Kidney capillary endothelial cell (primary cell): ENCODE data around the gene SSTR1.

Source experiments
- DNase-seq: peaks from one replicate; pipeline ENCODE4 v3.0.0-alpha.2; 2018; ENCODE audit warnings: low spot score

SSTR1 gene

GRCh38 chr14:38203929-38204718 is 3.6 kb upstream of the SSTR1 start:
- DNase-seq = no peak

- no peak for DNase-seq
Observed at GRCh38 chr14:38204719-38205115, 3.0 kb upstream of the SSTR1 start.

GRCh38 chr14:38205119-38205813 is 2.4 kb upstream of the SSTR1 start:
- DNase-seq = no peak

- DNase-seq = no peak
Observed at GRCh38 chr14:38205949-38206665, 1.6 kb upstream of the SSTR1 start.

- DNase-seq = no peak
Observed at GRCh38 chr14:38206689-38207376, 871 bp upstream of the SSTR1 start.

- DNase-seq = no peak
Observed at GRCh38 chr14:38207377-38207735, 348 bp upstream of the SSTR1 start.

GRCh38 chr14:38208618-38209562 is 1.2 kb downstream of the SSTR1 start:
- peak; percentile 9 for DNase-seq

- DNase-seq = peak; percentile 81
Observed at GRCh38 chr14:38209572-38210557, 2.2 kb downstream of the SSTR1 start.

GRCh38 chr14:38210587-38211216 is 3.0 kb downstream of the SSTR1 start:
- DNase-seq = peak; percentile 49

GRCh38 chr14:38211255-38211735 is 3.6 kb downstream of the SSTR1 start:
- DNase-seq = peak; percentile 13

- no peak for DNase-seq
Observed at GRCh38 chr14:38212111-38212510, 4.4 kb downstream of the SSTR1 start.

- DNase-seq = no peak
Observed at GRCh38 chr14:38213001-38213400, 5.3 kb downstream of the SSTR1 start.

GRCh38 chr14:38217553-38217952 is 9.8 kb downstream of the SSTR1 start:
- DNase-seq = no peak

GRCh38 chr14:38221077-38221476 is 13.4 kb downstream of the SSTR1 start:
- DNase-seq = no peak

GRCh38 chr14:38224338-38224737 is 16.6 kb downstream of the SSTR1 start:
- DNase-seq = no peak

- DNase-seq = no peak
Observed at GRCh38 chr14:38225946-38226345, 18.2 kb downstream of the SSTR1 start.

GRCh38 chr14:38226366-38226765 is 18.7 kb downstream of the SSTR1 start:
- DNase-seq = no peak

GRCh38 chr14:38233218-38233617 is 25.5 kb downstream of the SSTR1 start:
- no peak for DNase-seq

- peak; percentile 5 for DNase-seq
Observed at GRCh38 chr14:38238332-38238731, 30.6 kb downstream of the SSTR1 start.
